ENCODE data around the gene LRCH1.

The LRCH1 gene

GRCh38 chr13:46636451-46636850 lies 83.5 kb downstream of the LRCH1 start:
- no peak overlapping the region for H2AFZ ChIP-seq (ENCODE audit: low read depth, low read length)
- peaks cover 2% of the 10 kb centered on the region for H3K9me3 ChIP-seq (ENCODE audit: low read length)
- no peaks in the 10 kb centered on the region for H3K27me3 ChIP-seq (ENCODE audit: insufficient read depth, low read length)
- H3K4me1 ChIP-seq (ENCODE audit: insufficient read depth, low read length): peaks cover 5% of the 10 kb centered on the region
- H3K4me3 ChIP-seq (ENCODE audit: low read length): no peak overlapping the region
- no peaks in the 10 kb centered on the region for H3K36me3 ChIP-seq (ENCODE audit: insufficient read depth, low read length)

DNA sequence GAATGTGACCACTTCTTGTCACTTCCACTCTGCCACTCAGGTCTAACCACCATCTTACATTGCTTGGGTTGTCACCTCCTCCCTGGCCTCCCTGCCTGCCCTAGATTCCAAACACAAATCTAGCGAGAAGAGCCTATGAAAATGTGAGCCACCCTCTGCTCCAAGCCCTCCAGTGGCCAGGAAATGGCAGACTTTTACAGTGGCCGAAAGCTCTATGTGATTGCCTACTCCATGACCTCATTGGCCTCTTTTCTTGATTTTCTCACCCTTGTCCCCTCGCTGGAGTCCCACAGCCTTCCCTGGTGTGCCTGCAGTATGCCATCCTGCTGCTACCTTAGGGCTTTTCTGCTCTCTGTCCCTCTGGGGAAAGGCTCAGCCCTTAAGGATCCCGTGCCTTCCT lies 84.2 kb downstream of the LRCH1 start:
- Histone ChIP-seq H3K36me3 (ENCODE audit: insufficient read depth, low read length) (no peaks in the 10 kb centered on the region), H3K9me3 (ENCODE audit: low read length) (peaks cover 2% of the 10 kb centered on the region), H3K4me1 (ENCODE audit: insufficient read depth, low read length) (peaks cover 5% of the 10 kb centered on the region), H2AFZ (ENCODE audit: low read depth, low read length) (no peak overlapping the region), H3K4me3 (ENCODE audit: low read length) (no peak overlapping the region), H3K27me3 (ENCODE audit: insufficient read depth, low read length) (no peaks in the 10 kb centered on the region)

- Histone ChIP-seq H3K4me1 (ENCODE audit: insufficient read depth, low read length) (peaks cover 7% of the 10 kb centered on the region), H3K4me3 (ENCODE audit: low read length) (no peak overlapping the region), H3K36me3 (ENCODE audit: insufficient read depth, low read length) (no peaks in the 10 kb centered on the region), H3K27me3 (ENCODE audit: insufficient read depth, low read length) (no peaks in the 10 kb centered on the region), H3K9me3 (ENCODE audit: low read length) (peaks cover 2% of the 10 kb centered on the region), H2AFZ (ENCODE audit: low read depth, low read length) (no peak overlapping the region)
These were observed 85.3 kb downstream of the LRCH1 start for GRCh38 chr13:46638262-46638661.

DNA sequence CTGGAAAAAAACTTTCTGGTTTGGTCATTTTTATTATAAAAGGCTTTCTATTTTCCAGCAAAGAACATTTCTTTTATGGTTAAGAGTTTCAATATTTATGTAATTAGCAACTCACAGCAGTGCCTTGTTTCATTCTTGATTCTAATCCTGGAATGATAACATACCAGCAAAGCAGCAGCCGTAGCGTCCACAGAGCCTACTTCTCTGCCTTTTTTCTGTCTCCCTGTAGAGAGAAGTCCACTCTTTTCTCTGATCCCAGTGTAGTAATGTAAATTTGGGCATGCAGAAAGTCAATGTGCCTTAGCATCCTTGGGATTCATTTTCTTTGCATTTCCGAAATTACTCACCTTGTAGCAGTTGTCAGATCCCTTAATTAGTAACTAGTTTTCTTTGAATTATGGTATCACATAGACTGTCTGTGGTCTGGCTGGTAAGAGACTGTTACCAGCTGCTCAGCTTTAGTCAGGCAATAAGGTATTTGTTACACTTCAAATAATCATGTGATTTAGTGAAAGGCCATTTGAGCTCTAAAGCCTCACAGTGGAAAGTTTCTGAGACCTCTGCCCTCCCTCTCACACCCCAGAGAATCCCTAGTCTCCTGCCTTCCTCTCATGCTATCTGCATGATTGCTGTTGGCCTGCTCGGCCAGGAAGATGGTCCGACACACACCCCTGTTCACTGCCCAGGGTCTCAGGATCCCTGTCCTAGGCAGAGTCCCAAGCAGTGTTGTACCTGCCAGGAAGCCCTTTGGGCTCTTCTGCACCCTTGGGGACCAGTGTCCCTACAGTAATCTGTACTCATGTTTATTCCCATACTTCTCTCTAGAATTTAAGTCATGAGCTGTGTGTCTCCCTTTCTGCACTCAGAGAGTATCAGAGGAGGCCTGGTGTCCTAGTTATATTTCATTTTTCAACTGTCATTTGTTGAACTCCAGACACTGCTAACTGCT lies 86.3 kb downstream of the LRCH1 start:
- no peaks in the 10 kb centered on the region for H3K36me3 ChIP-seq (ENCODE audit: insufficient read depth, low read length)
- peaks cover 2% of the 10 kb centered on the region for H3K9me3 ChIP-seq (ENCODE audit: low read length)

GRCh38 chr13:46640843-46641242 lies 87.9 kb downstream of the LRCH1 start:
- H3K36me3 ChIP-seq (ENCODE audit: insufficient read depth, low read length): no peaks in the 10 kb centered on the region
- H2AFZ ChIP-seq (ENCODE audit: low read depth, low read length): no peak overlapping the region
- H3K9me3 ChIP-seq (ENCODE audit: low read length): peaks cover 2% of the 10 kb centered on the region
- H3K27me3 ChIP-seq (ENCODE audit: insufficient read depth, low read length): no peaks in the 10 kb centered on the region
- H3K4me1 ChIP-seq (ENCODE audit: insufficient read depth, low read length): peaks cover 13% of the 10 kb centered on the region
- no peak overlapping the region for H3K4me3 ChIP-seq (ENCODE audit: low read length)

More for the DNA sequence above, 86.3 kb downstream of the LRCH1 start:
- H3K4me1 ChIP-seq (ENCODE audit: insufficient read depth, low read length): peaks cover 10% of the 10 kb centered on the region
- no peak overlapping the region for H2AFZ ChIP-seq (ENCODE audit: low read depth, low read length)
- no peaks in the 10 kb centered on the region for H3K27me3 ChIP-seq (ENCODE audit: insufficient read depth, low read length)
- H3K4me3 ChIP-seq (ENCODE audit: low read length): no peak overlapping the region

- Histone ChIP-seq H3K27me3 (ENCODE audit: insufficient read depth, low read length) (no peaks in the 10 kb centered on the region), H3K4me3 (ENCODE audit: low read length) (no peak overlapping the region), H3K36me3 (ENCODE audit: insufficient read depth, low read length) (no peaks in the 10 kb centered on the region), H3K9me3 (ENCODE audit: low read length) (peaks cover 2% of the 10 kb centered on the region), H3K4me1 (ENCODE audit: insufficient read depth, low read length) (peaks cover 18% of the 10 kb centered on the region), H2AFZ (ENCODE audit: low read depth, low read length) (no peak overlapping the region)
These were observed 88.5 kb downstream of the LRCH1 start for GRCh38 chr13:46641274-46642081.

DNA sequence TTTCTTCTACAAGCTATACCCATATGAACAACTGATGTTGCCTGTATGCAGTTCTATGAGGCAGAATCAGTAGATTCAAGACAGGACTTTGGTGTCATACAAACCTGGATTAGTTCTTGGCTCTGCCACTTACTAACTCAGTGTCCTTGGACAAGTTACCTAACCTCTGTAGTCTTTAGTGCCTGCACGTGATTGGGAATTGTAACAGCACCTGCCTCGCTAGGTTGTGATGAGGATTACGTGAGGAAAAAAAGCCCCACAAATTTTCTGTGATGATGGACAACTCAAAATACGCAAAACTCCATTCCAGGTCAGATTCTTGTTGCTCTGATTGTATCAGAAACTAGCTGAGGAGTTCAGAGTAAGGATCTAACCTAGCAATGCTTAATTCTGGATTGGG lies 89.3 kb downstream of the LRCH1 start:
- peaks cover 24% of the 10 kb centered on the region for H3K4me1 ChIP-seq (ENCODE audit: insufficient read depth, low read length)
- no peaks in the 10 kb centered on the region for H3K27me3 ChIP-seq (ENCODE audit: insufficient read depth, low read length)
- H3K4me3 ChIP-seq (ENCODE audit: low read length): no peak overlapping the region
- H3K36me3 ChIP-seq (ENCODE audit: insufficient read depth, low read length): no peaks in the 10 kb centered on the region
- no peak overlapping the region for H2AFZ ChIP-seq (ENCODE audit: low read depth, low read length)
- H3K9me3 ChIP-seq (ENCODE audit: low read length): peaks cover 2% of the 10 kb centered on the region

DNA sequence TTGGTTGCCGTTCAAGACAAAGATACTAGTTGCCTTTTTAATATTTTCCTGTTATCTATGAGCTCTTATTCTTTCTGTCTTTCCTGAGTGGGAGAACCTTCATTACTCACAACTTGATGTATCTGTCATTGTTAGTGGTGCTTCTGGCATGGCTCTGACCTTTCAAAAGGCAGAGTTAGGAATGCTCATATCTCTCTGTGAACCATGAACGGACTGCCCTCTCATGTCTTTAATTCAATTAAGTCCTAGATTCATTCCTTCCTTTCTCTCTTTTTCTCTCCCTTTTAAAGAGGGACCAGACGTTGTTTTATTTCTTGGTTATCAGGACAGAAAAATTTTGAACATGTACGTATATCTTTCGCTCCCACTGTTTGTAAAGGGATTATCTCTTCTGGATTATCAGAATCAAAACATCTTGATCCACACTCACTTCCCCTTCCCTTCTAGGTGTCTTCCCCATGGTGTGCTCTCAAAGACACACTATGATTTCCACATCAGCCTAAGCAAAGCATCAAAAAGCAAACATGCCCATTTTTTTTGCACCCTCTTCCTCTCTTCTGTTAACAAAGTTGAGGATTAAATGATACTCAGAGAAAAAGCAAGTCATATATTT lies 90.3 kb downstream of the LRCH1 start:
- H3K4me1 ChIP-seq (ENCODE audit: insufficient read depth, low read length): peaks cover 32% of the 10 kb centered on the region
- no peaks in the 10 kb centered on the region for H3K27me3 ChIP-seq (ENCODE audit: insufficient read depth, low read length)
- no peak overlapping the region for H3K4me3 ChIP-seq (ENCODE audit: low read length)
- H3K9me3 ChIP-seq (ENCODE audit: low read length): peaks cover 2% of the 10 kb centered on the region
- H3K36me3 ChIP-seq (ENCODE audit: insufficient read depth, low read length): no peaks in the 10 kb centered on the region
- H2AFZ ChIP-seq (ENCODE audit: low read depth, low read length): no peak overlapping the region

- Histone ChIP-seq H3K36me3 (ENCODE audit: insufficient read depth, low read length) (no peaks in the 10 kb centered on the region), H3K9me3 (ENCODE audit: low read length) (peaks cover 2% of the 10 kb centered on the region), H2AFZ (ENCODE audit: low read depth, low read length) (no peak overlapping the region), H3K27me3 (ENCODE audit: insufficient read depth, low read length) (no peaks in the 10 kb centered on the region), H3K4me3 (ENCODE audit: low read length) (no peak overlapping the region), H3K4me1 (ENCODE audit: insufficient read depth, low read length) (peaks cover 37% of the 10 kb centered on the region)
These were observed 91.8 kb downstream of the LRCH1 start for GRCh38 chr13:46644816-46645215.

- H3K4me3 ChIP-seq (ENCODE audit: low read length): no peak overlapping the region
- H3K36me3 ChIP-seq (ENCODE audit: insufficient read depth, low read length): no peaks in the 10 kb centered on the region
- H3K4me1 ChIP-seq (ENCODE audit: insufficient read depth, low read length): peaks cover 37% of the 10 kb centered on the region
- no peak overlapping the region for H2AFZ ChIP-seq (ENCODE audit: low read depth, low read length)
- no peaks in the 10 kb centered on the region for H3K27me3 ChIP-seq (ENCODE audit: insufficient read depth, low read length)
- H3K9me3 ChIP-seq (ENCODE audit: low read length): no peaks in the 10 kb centered on the region
These were observed 94.6 kb downstream of the LRCH1 start for GRCh38 chr13:46647512-46648065.

DNA sequence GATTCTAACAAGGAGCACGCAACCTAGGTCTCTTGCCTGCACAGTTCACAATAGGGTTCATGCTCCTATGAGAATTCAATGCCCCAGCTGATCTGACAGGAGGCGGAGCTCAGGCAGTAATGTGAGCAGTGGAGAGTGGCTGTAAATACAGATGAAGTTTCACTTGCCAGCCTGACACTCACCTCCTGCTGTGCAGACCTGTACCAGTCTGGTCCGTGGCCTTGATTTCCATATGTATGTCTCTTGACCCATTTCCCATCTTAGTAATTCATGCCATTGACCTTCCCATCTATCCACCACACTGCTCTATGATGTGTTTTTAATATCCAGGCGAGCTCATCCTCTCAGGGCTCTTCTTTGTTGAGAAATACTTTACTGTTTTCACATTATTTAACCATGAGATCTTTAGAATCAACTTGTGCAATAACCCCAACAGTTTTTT lies 95.2 kb downstream of the LRCH1 start:
- Histone ChIP-seq H3K27me3 (ENCODE audit: insufficient read depth, low read length) (no peaks in the 10 kb centered on the region), H3K36me3 (ENCODE audit: insufficient read depth, low read length) (no peaks in the 10 kb centered on the region), H3K4me1 (ENCODE audit: insufficient read depth, low read length) (peaks cover 36% of the 10 kb centered on the region), H3K4me3 (ENCODE audit: low read length) (no peak overlapping the region), H2AFZ (ENCODE audit: low read depth, low read length) (no peak overlapping the region), H3K9me3 (ENCODE audit: low read length) (no peaks in the 10 kb centered on the region)

DNA sequence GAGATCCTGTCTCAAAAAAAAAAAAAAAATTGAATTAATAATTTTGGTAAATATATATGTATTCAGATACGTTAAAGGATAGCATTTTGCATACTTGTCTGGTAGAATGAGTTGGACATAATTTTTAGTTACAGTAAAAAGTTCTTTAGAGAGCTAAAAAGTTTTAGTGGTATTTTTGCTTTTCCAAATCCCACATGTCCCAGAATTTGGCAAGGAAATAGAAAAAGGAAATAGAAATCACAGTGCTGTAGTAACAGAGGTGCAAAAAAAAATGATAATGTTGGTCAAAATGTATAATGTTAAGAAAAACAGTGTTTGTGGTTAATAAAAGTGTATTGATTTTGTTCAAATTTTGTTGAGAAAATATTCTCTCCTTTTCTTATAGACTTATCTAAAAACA lies 96.8 kb downstream of the LRCH1 start:
- Histone ChIP-seq H2AFZ (ENCODE audit: low read depth, low read length) (no peak overlapping the region), H3K4me3 (ENCODE audit: low read length) (no peak overlapping the region), H3K27me3 (ENCODE audit: insufficient read depth, low read length) (no peaks in the 10 kb centered on the region), H3K9me3 (ENCODE audit: low read length) (no peaks in the 10 kb centered on the region), H3K36me3 (ENCODE audit: insufficient read depth, low read length) (no peaks in the 10 kb centered on the region), H3K4me1 (ENCODE audit: insufficient read depth, low read length) (peaks cover 30% of the 10 kb centered on the region)

All from neuron (in vitro differentiated cells).